GM19324 (cell line): ENCODE measurements around the gene SETD1A.
"Not testable (repeated sequence)": the region's sequence is repeated elsewhere in the genome, so short reads cannot be mapped to it uniquely, and the experiment has no call there.

ENCODE experiments used
- ATAC-seq: cut with Tn5 transposase; IDR thresholded peaks from one replicate; pipeline ENCODE4 v1.9.1; 2021; ENCODE audit warnings: mild to moderate bottlenecking, moderate library complexity; ENCODE audit not compliant: unreplicated experiment, low FRiP score

SETD1A gene

GRCh38 chr16:30928390-30928789 lies 29.2 kb upstream of the SETD1A start:
- ATAC-seq = no peak

- ATAC-seq = no peak
Measured at GRCh38 chr16:30929167-30929566, 28.4 kb upstream of the SETD1A start.

DNA sequence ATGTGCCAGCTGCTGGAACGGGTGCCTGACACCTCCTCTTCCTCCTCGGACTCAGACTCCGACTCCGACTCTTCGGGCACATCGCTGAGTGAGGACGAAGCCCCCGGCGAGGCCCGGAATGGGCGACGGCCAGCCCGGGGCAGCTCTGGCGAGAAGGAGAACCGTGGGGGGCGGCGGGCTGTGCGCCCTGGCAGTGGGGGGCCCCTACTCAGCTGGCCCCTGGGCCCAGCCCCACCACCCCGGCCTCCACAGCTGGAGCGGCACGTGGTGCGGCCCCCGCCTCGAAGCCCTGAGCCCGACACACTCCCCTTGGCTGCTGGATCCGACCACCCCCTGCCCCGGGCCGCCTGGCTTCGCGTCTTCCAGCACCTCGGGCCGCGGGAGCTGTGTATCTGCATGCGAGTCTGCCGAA lies 27.4 kb upstream of the SETD1A start:
- ATAC-seq = no peak

- no peak for ATAC-seq
Measured at GRCh38 chr16:30931068-30931650, 26.4 kb upstream of the SETD1A start.

GRCh38 chr16:30934827-30935557 lies 22.6 kb upstream of the SETD1A start:
- ATAC-seq = no peak

GRCh38 chr16:30937692-30938091 lies 19.9 kb upstream of the SETD1A start:
- ATAC-seq = no peak

GRCh38 chr16:30939571-30939970 lies 18.0 kb upstream of the SETD1A start:
- not testable (repeated sequence) for ATAC-seq

- peak; percentile 74 for ATAC-seq
Measured at GRCh38 chr16:30941600-30942425, 15.7 kb upstream of the SETD1A start.

DNA sequence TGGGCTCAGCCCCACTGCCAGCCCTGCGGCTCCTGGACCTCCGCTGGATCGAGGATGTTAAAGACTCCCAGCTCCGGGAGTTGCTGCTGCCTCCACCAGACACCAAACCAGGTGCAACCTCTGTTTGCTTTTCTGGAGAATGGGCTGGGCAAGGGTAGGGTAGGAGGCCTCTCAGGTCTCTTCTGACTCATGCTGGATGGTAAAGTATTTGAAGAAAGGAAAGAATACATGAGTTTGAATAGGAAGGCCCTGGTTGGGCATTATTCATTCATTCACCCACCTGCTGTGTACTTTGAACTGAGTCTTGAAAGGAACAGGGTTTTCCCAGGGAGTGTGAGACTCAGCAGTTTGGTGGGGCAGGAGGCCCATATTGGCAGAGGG lies 15.1 kb upstream of the SETD1A start:
- no peak for ATAC-seq

- ATAC-seq = no peak
Measured at GRCh38 chr16:30944352-30944751, 13.2 kb upstream of the SETD1A start.

- no peak for ATAC-seq
Measured at GRCh38 chr16:30946671-30947540, 10.6 kb upstream of the SETD1A start.

- ATAC-seq = no peak
Measured at GRCh38 chr16:30947541-30947858, 10.1 kb upstream of the SETD1A start.

DNA sequence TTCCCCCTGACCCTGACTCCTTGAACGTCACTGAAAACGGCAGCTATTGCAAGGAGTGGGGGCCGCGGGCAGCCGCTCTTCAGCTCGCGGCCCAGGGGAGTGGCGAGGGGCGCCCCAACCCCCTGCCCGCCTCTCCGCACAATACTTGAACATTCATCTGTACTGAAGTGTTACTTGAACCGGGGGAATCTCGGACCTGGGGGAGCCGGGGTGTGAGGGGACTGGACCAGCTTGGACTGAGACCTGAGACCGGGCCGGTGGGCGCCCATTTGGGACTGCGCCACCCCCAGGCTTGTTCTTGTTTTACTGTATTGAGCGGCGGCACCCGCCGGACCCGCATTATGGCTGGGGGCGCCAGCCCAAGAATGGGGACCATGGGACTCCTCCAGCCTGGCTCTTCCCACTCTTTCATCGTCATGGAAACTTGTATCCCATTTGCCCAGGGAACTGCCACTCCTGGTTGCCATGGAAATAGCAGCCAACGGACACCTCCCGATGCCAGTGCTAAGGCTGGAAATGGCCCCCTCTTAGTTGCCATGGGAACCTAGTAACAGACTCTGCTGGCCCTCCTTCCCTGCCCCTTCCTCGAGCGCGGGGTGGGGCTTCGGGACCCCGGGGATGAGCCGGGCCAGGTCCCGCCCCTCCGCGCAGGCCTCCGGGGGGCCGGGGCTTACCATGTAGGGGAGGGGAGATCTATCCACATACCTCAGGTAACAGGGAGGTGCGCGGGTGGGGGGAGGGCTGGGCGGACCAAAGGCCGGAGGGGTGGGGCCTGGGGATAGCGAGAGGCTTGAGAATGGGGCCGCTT lies 9.5 kb upstream of the SETD1A start:
- ATAC-seq = no peak

DNA sequence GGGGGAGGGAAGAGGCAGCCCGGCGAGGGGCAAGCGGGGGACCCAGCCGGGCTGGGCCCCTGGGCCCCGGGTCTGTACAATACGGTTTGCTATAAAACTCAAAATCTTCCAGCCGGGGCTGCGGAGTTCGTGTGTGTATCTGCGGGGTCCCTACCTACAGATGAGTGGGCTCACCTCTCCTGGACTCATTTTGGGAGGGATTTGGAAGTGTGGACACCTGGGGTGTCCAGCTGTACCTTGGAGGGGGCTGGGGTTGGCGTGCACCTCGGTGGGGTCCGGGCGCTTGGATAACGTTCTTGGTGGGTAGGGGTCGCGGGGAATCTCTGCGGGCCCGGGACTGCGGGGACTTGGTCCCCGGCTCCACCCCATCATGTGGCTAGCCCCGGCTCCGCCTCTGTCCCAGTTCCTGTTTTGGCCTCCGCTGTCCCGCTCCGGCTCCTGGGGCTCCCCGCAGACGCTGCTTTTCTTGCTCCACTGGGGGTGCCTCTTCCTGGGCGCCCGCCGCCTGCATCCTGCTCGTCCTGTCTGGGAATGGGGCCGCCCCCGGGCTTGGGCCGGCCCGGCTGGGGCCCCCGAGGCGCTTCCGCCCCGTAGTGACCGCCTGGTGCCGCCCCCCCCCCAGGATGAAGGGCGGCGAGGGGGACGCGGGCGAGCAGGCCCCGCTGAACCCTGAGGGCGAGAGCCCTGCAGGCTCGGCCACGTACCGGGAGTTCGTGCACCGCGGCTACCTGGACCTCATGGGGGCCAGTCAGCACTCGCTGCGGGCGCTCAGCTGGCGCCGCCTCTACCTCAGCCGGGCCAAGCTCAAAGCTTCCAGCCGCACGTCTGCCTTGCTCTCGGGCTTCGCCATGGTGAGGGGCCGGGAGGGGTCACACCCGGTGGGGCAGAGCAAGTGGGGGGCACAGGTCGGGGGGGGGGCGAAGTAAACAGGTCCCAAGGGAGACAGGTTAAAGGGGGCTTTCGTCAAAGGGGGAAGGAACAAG lies 8.6 kb upstream of the SETD1A start, which contains the start of gene ORAI3:
TSS of gene ORAI3 (plus strand) at position 402 of the 983 bp plus-strand sequence. CDS start at position 624, 222 bp downstream.
- peak; percentile 66 for ATAC-seq

GRCh38 chr16:30949650-30950515 lies 7.7 kb upstream of the SETD1A start:
- ATAC-seq = no peak

GRCh38 chr16:30950516-30951065 lies 7.0 kb upstream of the SETD1A start:
- no peak for ATAC-seq

DNA sequence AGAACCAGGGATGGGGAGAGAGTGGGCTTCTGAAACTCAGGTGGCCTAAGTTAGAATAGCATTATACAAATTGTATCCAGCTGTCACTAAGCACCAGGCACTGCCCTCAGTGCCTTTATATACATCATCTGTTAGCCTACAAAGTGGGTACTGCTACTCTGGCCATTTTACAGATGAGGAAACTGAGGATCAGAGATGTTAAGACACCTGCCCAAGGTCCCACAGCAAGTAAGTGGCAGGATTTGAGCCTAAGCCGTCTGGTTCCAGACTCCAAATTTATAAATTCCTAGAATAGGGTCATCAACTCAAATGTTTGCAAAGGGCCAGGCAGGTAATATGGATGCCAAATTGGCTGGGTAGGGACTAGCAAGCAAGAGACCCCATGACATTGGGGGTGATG lies 6.4 kb upstream of the SETD1A start:
- ATAC-seq = no peak
